HG03095 (cell line): Measurements from ENCODE around the gene MEP1B.

Source experiments
- ATAC-seq: cut with Tn5 transposase; IDR thresholded peaks from one replicate; pipeline ENCODE4 v1.9.1; 2021; ENCODE audit warnings: moderate library complexity; ENCODE audit not compliant: unreplicated experiment

The MEP1B gene

GRCh38 chr18:32262092-32262491, 72.3 kb downstream of the MEP1B start:
- ATAC-seq = no peak

GRCh38 chr18:32264401-32264800, 74.6 kb downstream of the MEP1B start:
- no peak for ATAC-seq

GRCh38 chr18:32267463-32267862, 77.6 kb downstream of the MEP1B start:
- ATAC-seq = no peak
